ENCODE results near the gene CFAP70. TPM values are rescaled to one million over a fixed set of nuclear protein-coding genes. Genes with fewer than 3 reads are reported as not detected.

CFAP70 gene
- total RNA-seq, 2 donors from 2014 or later: 0.71 to 1.1 TPM

DNA sequence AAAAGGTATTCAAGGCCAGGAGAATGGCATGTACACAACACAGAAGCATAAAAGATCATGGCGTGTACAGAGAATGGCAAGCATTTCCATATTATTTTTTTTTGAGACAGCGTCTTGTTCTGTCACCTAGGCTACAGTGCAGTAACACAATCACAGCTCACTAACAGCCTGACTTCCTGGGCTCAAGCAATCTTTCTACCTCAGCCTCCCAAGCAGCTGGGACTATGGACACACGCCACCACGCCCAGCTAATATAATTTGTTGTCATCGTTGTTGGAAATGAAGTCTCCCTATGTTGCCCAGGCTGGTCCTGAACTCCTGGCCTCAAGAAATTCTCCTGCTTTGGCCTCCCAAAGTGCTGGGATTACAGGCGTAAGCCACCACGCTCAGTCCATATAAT, 27.9 kb upstream of the CFAP70 start:
- Histone ChIP-seq H3K9me3 (no peaks in the 10 kb centered on the region), H3K36me3 (peaks cover 83% of the 10 kb centered on the region), H3K4me3 (no peak overlapping the region), H3K4me1 (no peaks in the 10 kb centered on the region), H3K27ac (no peak overlapping the region), H3K27me3 (no peaks in the 10 kb centered on the region)
- no peak for DNase-seq (ENCODE audit: low spot score)
- TF ChIP-seq, protein P1, sequence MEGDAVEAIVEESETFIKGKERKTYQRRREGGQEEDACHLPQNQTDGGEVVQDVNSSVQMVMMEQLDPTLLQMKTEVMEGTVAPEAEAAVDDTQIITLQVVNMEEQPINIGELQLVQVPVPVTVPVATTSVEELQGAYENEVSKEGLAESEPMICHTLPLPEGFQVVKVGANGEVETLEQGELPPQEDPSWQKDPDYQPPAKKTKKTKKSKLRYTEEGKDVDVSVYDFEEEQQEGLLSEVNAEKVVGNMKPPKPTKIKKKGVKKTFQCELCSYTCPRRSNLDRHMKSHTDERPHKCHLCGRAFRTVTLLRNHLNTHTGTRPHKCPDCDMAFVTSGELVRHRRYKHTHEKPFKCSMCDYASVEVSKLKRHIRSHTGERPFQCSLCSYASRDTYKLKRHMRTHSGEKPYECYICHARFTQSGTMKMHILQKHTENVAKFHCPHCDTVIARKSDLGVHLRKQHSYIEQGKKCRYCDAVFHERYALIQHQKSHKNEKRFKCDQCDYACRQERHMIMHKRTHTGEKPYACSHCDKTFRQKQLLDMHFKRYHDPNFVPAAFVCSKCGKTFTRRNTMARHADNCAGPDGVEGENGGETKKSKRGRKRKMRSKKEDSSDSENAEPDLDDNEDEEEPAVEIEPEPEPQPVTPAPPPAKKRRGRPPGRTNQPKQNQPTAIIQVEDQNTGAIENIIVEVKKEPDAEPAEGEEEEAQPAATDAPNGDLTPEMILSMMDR (IDR thresholded peaks at IDR 0.05): no peak

- TF ChIP-seq, protein P1 (IDR thresholded peaks at IDR 0.05): no peak
- DNase-seq (ENCODE audit: low spot score): no peak
- H3K4me1 ChIP-seq: no peaks in the 10 kb centered on the region
- no peaks in the 10 kb centered on the region for H3K9me3 ChIP-seq
- H3K27ac ChIP-seq: no peak overlapping the region
- H3K36me3 ChIP-seq: peaks cover 85% of the 10 kb centered on the region
- no peaks in the 10 kb centered on the region for H3K27me3 ChIP-seq
- no peak overlapping the region for H3K4me3 ChIP-seq
Observed at GRCh38 chr10:73379064-73379748, 20.5 kb upstream of the CFAP70 start.

- Histone ChIP-seq H3K4me3 (no peak overlapping the region), H3K4me1 (no peaks in the 10 kb centered on the region), H3K27ac (no peak overlapping the region), H3K36me3 (peaks cover 76% of the 10 kb centered on the region), H3K27me3 (no peaks in the 10 kb centered on the region), H3K9me3 (no peaks in the 10 kb centered on the region)
- no peak for DNase-seq (ENCODE audit: low spot score)
- TF ChIP-seq, protein P1 (IDR thresholded peaks at IDR 0.05): no peak
Observed at GRCh38 chr10:73376679-73377078, 18.0 kb upstream of the CFAP70 start.

GRCh38 chr10:73368238-73368637, 9.6 kb upstream of the CFAP70 start:
- Histone ChIP-seq H3K36me3 (peaks cover 31% of the 10 kb centered on the region), H3K9me3 (no peaks in the 10 kb centered on the region), H3K4me1 (no peaks in the 10 kb centered on the region), H3K4me3 (no peak overlapping the region), H3K27ac (no peak overlapping the region), H3K27me3 (no peaks in the 10 kb centered on the region)
- TF ChIP-seq, protein P1 (IDR thresholded peaks at IDR 0.05): no peak
- DNase-seq (ENCODE audit: low spot score): no peak

DNA sequence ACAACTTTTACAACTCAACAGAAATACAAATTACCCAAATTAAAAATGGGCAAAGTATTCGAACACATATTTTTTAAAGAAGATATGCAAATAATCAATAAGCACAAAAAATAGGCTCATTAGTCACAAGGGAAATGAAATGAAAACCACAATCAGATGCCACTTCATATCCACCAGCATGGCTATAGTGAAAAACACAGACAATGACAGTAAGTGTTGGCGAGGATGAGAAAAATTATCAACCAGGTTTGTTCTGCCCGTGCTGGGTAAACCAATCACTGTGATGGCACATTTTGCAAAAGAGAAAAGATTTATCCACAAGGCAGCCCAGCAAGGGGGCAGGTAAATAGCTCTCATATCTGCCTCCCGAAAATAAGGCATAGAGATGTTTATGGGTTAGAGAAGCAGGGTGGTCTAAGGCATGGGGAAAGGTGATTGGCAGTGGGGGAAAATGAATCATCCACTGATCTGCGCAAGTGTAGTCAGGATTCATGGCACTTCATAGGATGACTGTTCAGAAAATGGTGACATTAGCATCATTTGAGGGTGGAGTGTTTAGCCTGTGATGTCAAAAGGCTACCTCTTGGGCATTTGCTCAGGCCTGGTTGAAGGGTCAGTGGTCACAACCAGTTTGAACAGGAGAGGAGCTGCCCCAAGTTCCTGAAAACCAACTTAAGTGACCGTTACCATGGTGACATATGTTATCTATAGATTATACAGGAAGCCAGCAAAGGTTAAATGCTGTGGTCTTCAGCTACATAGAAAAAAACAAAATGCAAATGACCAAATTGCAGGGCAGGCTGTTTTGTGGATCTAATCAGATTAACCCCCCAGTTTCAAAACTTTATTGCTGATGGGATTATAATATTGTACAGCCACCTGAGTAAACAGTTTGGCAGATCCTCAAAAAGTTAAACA, 8.0 kb upstream of the CFAP70 start:
- peaks cover 18% of the 10 kb centered on the region for H3K36me3 ChIP-seq
- H3K4me3 ChIP-seq: no peak overlapping the region
- TF ChIP-seq, protein P1 (IDR thresholded peaks at IDR 0.05): no peak
- no peaks in the 10 kb centered on the region for H3K27me3 ChIP-seq
- no peak for DNase-seq (ENCODE audit: low spot score)
- no peaks in the 10 kb centered on the region for H3K4me1 ChIP-seq
- H3K27ac ChIP-seq: no peak overlapping the region
- no peaks in the 10 kb centered on the region for H3K9me3 ChIP-seq
